ENCODE results near the gene SAMD11. TPM values are rescaled to one million over a fixed set of nuclear protein-coding genes. Genes with fewer than 3 reads are reported as not detected.

The SAMD11 gene
- total and polyA plus RNA-seq, 2 of the 13 experiments (the other 11 are each of a cell fraction or from before 2014, with no cell fraction given), result 0.11 TPM; not detected in 1

GRCh38 chr1:921011-921837, 2.5 kb upstream of the SAMD11 start (continued):
- peak; percentile 42; the same call in 1 of the 2 replicates for TF ChIP-seq FOXP4 (CRISPR knock-in tag; IDR thresholded peaks at IDR 0.05)
- TF ChIP-seq ETS1 (CRISPR knock-in tag; IDR thresholded peaks at IDR 0.05), result no peak
- no peak for TF ChIP-seq SMAD9 (CRISPR knock-in tag; IDR thresholded peaks at IDR 0.05)
- peak; percentile 50; the same call in 1 of the 2 replicates for TF ChIP-seq ZFP91 (CRISPR knock-in tag; IDR thresholded peaks at IDR 0.05; ENCODE audit: borderline replicate concordance)
- TF ChIP-seq THYN1 (CRISPR knock-in tag; IDR thresholded peaks at IDR 0.05; ENCODE audit: borderline replicate concordance, low read depth), result no peak
- TF ChIP-seq SIX1 (CRISPR knock-in tag; IDR thresholded peaks at IDR 0.05; ENCODE audit: borderline replicate concordance), result no peak
- TF ChIP-seq KDM6A (CRISPR knock-in tag; IDR thresholded peaks at IDR 0.05; ENCODE audit: low read depth), result no peak
- TF ChIP-seq RNF2 (conservative IDR thresholded peaks at IDR 0.05; ENCODE audit: low read depth), result peak; percentile 20; the same call in 1 of the 2 replicates
- TF ChIP-seq SKIL (CRISPR knock-in tag; IDR thresholded peaks at IDR 0.05; ENCODE audit: borderline replicate concordance), result 0 out of 2 replicates have a peak, but pooled peaks have one; percentile 35
- no peak; the same call in 1 of the 2 replicates for TF ChIP-seq ZNF839 (CRISPR knock-in tag; IDR thresholded peaks at IDR 0.05; ENCODE audit: borderline replicate concordance)
- peak; percentile 65; the same call in 1 of the 2 replicates for TF ChIP-seq HNF4G (IDR thresholded peaks at IDR 0.05; ENCODE audit: borderline replicate concordance, low read depth, low read length)
- TF ChIP-seq HNF4G (CRISPR knock-in tag; IDR thresholded peaks at IDR 0.05; ENCODE audit: borderline replicate concordance, low read depth), result no peak
- TF ChIP-seq ZBTB49 (CRISPR knock-in tag; IDR thresholded peaks at IDR 0.05; ENCODE audit: borderline replicate concordance), result no peak

Measured in HepG2 (cell line).